ENCODE data around the gene BRI3BP.

The BRI3BP gene, protein sequence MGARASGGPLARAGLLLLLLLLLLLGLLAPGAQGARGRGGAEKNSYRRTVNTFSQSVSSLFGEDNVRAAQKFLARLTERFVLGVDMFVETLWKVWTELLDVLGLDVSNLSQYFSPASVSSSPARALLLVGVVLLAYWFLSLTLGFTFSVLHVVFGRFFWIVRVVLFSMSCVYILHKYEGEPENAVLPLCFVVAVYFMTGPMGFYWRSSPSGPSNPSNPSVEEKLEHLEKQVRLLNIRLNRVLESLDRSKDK

DNA sequence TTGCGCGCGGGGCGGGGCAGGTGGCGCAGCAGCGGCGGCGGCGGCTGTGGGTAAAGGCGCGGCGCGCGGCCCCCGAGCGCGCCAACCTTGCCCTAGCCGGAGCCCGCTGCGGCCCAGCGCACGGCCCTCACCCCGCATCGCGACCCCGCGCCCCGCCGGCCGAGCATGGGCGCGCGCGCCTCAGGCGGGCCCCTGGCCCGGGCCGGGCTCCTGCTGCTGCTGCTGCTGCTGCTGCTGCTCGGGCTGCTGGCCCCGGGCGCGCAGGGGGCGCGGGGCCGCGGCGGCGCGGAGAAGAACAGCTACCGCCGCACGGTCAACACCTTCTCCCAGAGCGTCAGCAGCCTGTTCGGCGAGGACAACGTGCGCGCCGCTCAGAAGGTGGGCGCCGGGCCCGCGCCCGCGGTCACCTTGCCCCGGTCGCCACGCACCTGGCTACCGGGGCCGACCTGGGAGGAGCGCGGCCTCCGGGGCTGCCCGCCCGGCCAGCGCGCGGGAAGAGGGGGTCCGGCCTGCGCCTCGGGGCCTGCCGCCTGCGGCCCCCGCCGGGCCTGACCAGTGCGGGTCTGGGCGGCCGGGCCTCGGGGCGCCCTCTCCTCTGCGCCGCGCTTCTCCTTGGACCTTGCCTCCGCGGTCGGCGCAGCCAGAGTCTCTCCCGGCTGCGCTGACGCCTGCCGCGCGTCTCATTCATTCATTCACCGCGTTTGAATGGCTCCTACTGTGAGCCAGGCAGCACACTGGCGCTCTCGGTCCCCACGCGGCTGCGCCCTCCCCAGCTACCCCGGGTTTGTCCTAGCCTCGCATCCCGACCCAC is at the start of gene BRI3BP:
Gene BRI3BP, plus strand, starts transcription at position 20 of the 811 bp plus-strand sequence. Its CDS starts 146 bp downstream, at position 166.
- DNase-seq, result no peak

DNA sequence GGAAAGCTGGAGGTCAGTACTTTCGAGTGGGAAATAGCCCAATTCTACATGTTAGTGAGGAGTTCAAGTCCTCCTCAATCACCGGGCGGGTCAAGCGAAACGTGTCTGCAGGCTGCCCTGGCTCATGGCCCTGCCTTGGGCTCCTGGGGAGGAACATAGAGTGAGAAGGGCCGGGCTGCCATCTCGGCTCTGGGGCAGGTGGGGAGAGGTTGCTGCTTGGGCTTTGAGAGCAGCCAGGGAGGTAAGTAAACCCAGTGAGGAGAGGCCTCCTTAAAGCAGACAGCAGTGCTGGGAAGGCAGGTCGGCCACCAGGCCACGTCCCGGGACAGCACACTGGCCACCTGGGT is 47.0 kb upstream of the BRI3BP start:
- DNase-seq, result no peak

DNA sequence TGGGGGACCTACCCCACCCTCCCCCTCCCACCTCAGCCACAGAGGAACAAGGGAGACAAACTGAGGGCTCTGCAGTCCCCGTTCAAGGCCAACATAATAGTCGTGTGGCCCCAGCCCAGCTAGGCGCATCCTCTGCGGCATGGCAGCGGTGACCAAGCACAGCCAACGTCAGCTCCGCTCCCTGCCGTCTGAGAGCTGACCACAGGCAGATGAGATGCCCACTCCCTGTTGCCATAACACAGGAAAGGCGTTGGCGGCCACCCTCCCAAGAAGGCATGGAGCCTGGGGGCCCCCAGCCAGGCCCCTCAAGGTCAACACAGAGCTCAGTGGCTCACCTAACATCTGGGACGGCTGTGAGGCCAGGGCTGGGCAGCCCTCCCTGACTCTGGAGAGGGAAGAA is 46.4 kb upstream of the BRI3BP start:
- DNase-seq, result no peak

DNA sequence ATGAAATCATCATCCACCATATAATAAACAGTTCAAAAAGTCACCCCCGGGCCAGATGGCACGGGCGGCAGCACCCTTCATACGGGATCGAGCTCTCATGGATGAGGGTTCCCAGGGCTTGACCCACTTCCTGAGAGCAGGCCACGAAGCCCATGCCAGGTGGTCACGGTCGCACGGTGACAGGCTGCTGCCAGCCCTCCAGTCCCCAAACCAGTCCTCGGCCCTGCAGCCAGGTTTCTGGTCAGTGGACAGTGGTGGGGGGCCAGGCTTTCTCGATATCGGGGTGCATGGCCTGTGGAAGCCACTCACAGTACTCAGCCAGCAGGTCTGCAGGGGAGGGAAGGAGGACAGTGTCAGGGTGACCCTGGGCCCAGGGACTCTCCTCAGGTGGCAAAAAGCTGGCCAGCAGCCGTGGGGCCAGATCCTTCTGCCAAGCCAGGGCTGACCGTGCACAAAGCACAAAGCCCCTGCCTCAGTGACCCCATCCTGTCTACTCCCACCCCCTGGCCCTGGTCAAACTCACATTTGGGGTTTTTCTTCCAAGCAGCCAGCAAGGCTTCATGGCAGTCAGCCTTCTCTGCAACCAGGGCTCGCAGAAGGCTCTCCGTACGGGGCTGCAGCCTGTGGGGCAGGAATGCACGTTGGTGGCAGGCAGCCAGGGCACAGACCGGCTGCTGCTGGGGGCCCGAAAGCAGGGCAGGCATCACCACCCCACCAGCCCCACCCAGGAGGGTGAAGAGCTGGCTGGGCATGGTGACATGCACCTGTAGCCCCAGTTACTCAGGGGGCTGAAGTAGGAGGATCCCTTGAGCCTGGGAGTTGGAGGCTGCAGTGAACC is 45.7 kb upstream of the BRI3BP start:
- DNase-seq, result no peak

DNA sequence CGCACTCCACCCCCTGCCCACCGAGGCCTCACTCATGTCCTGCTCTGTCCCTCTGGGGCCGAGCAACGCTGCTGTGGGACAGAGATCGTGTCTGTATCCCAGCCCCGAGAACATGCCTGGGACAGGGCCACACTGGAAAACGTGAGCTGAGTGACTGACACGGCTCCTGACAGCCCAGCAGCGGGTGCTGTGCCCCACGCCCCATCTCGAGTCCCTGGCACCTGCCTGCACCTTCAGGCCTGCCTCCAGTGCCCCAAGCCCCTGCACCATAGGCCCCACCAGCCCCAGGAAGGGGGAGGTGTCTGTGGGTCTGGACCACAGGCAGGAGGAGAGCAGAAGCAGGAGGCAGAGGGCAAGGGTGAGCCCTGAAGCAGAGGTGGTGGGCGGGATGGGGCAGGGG is 44.4 kb upstream of the BRI3BP start:
- DNase-seq, result no peak

DNA sequence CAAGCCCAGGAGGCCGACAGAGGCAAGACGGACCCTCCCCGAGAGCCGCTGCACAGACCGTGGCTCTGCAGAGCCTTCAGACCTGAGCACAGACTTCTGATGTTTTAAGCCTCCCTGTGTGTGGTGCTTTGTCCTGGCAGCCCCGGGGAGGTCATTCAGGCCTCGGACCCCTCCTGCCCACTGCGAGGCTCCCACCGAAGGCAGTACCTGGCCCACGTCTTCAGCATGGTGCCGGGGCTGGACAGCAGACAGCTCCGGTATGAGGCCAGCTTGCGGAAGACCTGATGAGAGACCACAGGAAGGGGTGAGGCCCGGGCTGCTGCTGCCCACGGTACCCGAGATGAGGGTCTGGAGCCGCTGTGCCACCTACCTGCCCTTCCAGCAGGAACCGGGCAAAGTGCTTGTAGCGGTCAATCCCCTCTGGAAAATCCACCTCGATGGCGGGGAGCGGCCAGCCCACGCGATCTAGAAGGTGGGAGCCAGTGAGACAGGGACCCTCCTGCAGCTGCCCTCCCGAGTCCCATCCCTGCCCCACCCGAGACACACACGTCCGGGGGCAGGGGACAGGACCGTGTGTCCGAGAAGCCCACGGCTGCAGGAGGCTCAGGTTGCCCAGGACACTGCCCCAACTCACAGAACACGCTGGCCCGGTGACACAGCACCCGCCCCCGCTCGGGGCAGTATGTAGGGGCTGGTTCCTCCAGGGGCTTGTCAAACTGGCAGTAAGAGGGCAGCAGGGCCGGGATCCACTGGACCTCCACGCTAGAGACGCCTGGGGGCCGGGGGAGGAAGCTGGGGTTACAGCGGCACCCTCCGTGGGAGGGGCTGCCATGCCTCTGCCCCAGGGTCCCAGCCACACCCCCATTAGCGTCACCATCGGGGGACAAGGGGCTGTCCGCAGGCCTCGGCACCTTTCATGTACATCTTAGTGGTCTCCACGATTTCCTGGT is 43.4 kb upstream of the BRI3BP start:
- DNase-seq, result no peak

DNA sequence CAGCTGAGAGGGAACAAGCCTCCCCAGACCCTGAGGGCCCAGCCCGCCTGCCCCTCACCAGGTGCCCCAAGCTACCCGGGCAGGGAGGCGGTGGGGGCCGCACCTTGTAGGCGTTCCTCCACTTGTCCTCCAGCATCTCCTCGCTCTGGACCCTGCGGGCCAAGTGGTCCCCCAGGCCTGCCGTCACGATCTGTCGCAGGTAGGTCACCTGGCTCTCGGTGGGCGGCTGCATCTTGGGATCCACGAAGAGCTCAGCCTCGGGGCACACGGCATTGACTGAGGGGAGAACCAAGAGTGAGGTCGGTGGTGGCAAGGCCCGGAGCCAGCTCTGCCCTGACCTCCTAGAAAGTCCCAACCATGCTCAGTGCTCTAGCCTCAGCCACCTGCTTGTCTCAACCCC is 41.1 kb upstream of the BRI3BP start:
- DNase-seq, result no peak

DNA sequence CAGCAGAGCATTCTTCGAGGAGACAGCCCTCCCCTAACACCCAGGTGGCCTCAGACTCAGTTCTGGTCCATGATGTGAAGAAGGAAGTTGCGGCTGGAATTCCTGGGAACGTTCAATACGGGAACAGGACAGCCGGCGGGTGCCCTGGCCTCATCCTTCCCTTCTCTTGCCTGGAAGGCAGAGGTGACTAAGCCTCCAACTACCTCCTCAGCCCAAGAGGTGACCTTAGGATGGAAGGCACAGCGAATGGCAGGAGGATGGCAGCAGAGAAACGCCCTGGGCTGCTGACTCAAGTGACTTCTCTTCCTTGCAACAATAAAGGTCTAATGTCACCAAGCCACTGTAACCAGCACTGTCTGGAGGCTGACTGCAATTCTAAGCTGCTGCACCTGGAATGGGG is 40.6 kb upstream of the BRI3BP start:
- DNase-seq, result no peak

DNA sequence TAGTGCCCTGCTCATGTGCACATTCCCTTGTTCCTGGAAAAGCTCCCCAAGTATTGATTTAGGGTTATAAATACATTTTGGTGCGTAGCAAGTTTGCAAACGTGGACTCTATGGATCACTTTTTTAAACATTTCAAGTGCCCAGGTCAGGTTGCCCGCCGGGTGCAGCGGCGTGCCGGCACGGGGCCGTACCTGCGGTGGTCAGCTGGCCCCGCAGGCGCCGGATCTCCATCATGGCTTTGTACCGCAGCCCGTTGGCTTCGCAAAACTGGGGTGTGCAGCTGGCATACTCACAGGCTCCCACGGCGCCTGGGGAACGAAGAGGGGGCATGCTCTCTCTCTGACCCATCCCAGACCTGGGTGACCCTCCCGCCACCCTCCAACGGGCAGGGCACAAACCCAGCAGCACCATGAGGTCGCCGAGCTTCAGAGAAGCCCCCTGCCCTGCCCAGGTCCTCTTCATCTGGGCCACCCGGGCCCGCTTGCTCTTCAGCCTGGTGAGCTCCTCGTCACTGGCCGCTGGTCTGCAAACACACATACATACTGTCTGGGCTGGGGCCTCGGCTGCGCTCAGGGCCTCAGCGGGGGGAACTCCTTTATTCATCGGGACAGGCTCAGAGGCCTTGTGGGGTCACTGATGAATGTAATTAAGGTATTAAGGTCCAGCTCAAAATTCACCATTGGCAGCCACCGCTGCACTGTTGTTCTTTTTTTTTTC is 39.6 kb upstream of the BRI3BP start:
- DNase-seq, result no peak

DNA sequence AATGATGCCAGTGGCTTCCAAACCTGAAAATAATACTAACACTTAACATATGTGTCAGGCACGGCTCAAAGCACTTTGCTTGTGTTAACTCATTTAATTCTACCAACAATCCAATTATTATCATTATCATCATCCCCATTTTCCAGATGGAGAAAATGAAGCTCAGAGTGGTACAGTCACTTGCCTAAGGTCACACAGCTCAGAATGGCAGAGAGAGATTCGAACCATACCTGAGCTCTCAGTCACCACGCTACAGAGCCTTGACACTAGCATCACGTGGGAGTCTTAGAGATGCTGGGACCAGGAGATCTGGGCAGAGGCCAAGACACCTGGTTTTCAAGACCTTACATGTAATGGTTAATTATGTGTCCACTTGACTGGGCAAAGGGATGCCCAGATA is 38.7 kb upstream of the BRI3BP start:
- no peak for DNase-seq

DNA sequence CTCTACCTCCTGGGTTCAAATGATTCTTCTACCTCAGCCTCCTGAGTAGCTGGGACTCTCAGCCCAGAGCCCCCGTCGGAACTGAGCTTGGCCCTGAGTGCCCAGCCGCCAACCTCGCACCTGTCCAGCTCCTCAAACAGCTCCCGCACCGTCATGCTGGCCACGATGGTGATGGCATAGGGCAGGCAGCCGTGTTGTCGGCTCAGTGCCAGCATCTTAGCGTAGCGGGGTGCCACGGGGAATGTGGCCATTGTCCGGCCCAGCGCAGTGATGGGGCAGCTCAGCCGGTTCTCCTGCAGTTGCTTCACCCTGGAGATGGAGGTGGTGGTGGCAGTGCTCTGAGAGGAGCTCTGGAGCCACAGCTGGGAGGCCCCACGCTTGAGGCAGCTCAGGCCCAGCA is 36.9 kb upstream of the BRI3BP start:
- DNase-seq, result no peak

DNA sequence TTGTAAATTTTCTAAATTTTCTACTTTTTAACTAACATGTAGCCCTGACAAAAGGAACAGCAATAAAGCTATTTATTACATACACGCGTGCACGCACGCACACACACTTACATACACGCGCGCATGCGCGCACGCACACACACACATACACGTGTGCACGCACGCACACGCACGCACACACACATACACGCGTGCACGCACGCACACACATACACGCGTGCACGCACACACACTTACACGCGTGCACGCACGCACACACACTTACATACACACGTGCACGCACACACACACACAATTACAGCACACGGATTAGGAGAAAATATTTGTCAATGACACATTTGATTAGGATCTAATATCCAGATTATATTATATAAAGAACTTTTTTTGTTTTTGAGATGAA is 32.4 kb upstream of the BRI3BP start:
- DNase-seq, result no peak

DNA sequence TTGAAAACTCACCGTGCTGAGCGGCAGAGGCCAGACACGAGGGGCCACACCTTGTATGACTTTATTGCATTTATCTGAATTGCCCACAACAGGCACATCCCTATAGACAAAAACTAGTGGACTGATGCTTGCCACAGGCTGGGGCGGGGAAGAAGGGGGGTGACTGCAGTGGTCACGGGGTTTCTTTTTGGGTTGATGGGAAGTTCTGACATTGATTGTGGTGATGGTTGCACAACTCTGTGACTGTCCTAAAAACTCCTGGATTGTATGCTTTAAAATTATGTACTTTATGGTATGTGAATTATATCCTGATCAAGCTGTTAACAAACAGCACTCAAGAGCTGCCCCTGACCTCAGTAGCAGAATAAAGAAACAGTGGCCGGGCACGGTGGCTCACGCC is 30.2 kb upstream of the BRI3BP start:
- no peak for DNase-seq

DNA sequence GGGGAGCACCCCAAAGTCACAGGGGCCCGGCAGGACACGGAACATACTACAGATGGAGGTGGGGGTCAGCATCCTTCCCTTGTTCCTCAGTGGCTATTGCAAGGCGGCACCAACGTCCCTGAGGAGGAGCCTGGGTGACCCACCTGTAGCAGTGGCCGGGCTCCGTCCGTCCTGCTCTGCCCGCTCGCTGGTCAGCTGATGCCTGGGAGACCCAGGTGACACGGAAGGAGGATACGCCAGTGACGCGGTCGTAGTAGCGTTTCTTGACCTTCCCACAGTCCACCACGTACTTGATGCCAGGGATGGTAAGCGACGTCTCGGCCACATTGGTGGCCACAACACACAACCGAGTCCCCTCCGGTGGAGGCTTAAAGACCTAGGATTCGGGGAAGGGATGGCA is 29.2 kb upstream of the BRI3BP start:
- DNase-seq, result no peak

DNA sequence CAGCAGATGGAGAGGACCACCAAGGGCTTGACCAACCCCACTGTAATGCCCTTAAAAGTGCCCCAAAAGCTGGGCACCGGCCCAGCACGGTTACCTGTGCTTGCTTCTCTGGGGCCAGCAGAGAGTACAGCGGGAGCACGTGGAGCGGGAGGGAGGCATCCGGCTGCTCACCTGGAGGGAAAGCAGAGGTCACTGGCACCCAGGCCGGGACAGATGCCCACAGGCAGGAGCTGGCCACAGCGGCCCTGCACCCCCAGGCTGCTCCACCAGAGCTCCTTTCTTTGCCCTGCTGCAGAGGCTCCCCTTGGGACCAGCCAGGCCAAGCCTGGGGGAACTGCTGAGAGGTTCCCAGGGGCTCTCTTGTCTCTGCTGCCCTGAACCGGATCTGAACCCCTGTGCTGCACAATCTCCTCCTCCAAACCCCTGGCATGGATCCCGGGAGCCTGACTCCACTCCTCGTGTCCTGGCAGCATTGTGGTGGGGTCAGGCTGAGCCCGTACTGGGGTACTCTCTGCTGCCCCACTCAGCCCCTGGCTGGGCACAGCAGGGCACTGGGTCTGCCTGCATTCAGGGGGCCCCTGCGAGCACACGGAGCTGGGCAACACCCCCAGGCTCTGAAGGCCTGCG is 28.5 kb upstream of the BRI3BP start:
- no peak for DNase-seq

DNA sequence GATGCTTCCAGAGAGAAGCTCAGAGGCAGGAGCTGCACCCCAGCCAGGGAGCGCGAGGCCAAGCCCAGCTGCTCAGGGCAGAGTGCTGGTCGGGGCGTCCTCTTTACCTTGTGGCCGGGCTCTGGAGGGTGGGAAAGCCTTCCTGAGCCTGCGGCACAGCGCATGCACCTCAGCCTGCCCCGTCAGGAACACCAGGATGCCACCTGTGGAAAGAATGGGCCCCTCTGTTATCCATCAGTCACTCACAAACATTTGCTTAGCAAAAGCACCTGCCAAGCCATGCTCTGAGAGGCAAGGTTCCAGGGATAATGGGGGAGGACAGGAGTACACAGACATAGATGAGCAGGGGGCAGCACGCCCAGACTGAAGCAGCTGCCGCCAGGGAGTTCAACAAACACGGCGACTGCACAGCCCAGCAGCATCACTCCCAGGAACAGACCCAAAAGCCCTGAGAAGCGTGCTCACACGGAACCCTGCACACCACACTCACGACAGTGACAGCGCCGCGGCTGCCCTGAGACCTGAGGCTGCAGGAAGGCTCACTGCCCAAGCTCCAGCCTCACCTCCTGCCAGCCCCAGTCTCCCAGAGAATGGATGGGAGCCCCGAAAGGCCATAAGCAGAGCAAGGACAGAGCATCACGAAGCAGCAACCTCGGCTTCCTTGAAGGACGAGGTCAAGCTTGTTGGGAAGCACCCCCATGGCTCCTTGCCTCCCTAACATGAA is 26.3 kb upstream of the BRI3BP start:
- no peak for DNase-seq

DNA sequence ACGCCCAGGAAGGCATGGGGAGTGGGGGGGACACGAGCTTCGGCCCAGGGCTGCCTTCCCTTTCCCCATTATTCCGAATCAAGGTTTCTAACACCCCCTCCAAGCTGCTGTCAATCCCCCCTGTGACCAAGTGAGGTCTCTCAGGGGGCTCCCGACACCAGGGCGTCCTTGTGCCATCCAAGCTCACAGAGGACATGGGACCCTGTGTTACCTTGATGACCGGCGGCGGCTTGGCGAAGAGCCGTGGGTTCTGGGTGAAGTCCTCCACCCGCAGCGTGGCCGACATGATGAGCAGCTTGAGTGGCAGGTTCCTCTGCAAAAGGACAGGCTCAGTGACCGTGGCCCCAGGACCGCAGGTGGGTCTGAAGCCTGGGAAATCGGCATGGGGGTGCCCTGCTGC is 24.8 kb upstream of the BRI3BP start:
- no peak for DNase-seq

DNA sequence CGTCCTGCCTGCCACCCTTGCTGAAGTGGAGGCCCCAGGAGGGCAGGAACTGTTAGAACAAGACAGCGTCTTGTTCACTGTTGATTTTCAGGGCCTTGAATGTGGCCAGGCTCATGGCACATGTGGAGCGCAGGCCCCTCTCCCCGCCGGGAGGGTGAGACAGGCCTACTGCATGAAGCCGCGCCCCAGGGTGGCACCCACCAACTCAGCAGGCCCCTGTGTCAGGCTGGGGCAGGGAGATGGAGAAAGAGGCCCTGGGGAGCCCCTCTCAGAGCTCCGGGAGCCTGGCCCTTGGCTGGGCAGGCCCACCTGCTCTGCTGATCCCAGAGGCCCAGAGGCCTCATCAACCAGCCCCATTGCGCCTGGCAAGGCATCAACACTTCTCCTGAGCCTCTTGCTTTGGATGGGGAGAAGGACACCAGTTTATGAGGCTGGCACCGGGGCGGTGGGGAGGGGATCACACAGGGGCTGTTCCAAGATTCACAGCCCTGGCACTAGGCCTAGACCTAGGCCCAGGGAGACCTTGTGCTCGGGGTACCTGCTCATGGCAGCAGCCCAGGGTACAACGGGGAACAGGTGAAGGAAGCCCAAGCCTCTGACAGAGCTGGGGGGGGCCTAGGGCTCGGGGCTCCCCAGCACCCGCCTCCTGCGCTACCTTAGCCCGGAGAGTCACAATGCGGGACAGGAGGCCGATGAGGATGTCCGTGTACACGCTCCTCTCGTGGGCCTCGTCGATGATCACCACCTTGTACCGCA is 22.6 kb upstream of the BRI3BP start:
- DNase-seq, result no peak

DNA sequence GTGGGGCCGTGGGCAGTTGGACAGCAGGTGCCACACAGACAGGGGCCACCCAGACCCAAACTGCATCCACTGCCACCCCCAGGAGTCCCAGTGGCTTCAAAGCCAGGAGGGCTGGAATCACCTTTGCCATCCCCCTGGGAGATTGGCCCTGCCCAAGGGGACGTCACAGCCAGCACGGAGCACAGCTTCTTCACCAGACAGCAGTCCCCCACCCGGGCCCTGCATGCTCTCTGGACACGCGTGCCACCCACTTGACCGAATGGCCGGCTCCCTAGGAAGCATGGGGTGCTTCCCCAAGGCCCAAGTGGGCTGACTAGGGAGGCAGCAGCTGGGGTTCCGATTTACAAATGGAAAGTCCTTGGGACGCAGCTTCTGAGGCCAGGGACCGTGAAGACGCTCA is 21.8 kb upstream of the BRI3BP start:
- DNase-seq, result no peak

DNA sequence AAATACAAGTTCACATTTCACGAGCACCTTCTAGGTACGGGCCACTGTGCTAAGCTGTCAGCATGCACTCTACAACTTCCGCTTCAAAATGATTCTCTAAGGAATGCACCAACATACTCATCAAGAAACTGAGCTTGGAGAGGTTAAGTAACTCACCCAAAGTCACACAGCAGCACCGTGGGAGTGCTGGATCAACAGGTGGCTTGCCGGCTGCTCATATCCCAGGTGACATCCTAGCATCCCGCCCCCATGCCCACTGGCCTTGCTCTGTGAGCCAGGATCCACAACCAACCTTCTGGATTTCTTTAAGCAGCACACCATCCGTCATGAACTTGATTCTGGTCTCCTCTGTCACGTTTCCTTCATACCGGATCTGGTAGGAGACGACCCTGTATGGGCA is 21.2 kb upstream of the BRI3BP start:
- DNase-seq, result no peak
